Activated naive CD4-positive, alpha-beta T cell treated with anti-CD3 and anti-CD28 coated beads, Interleukin-2, amount 50 U/mL, for 72 hours (primary cell): ENCODE measurements around the gene PIK3CD. TPM values are rescaled to one million over a fixed set of nuclear protein-coding genes. Genes with fewer than 3 reads are reported as not detected.
A peak's percentile ranks its signal among the peaks of the same experiment; 100 is the strongest.
"Not testable (repeated sequence)": the region's sequence is repeated elsewhere in the genome, so short reads cannot be mapped to it uniquely, and the experiment has no call there.

ENCODE experiments used
- ATAC-seq, 2 donors: fragments of 150-1000 bp; cut with Tn5 transposase; 2 replicates each; pipeline ENCODE4 v1.10.0; 2021; ENCODE audit warnings: mild to moderate bottlenecking in 2 of 2, moderate library complexity in 2 of 2
- DNase-seq, 2 donors: peaks; one replicate each; pipeline ENCODE4 v3.0.0; 2021 to 2022; ENCODE audit warnings: low spot score in 2 of 2
- H3K27ac Mint-ChIP-seq, 2 donors: one replicate each; pipeline ENCODE4 v1.8.0; 2022; ENCODE audit warnings: mild to moderate bottlenecking in 2 of 2, mixed read lengths in 2 of 2
- H3K36me3 Mint-ChIP-seq, 2 donors: one replicate each; pipeline ENCODE4 v1.8.0; 2022; ENCODE audit warnings: mixed read lengths in 2 of 2
- H3K9me3 Mint-ChIP-seq, 2 donors: one replicate each; pipeline ENCODE4 v1.8.0; 2022; ENCODE audit warnings: mixed read lengths in 2 of 2
- total RNA-seq, 2 donors: library from RNA; stranded (reverse); gene quantifications; one replicate each; pipeline ENCODE4 v1.2.3, GENCODE V29; 2022

The PIK3CD gene
- total RNA-seq, 2 donors from 2014 or later = 118 to 138 TPM

DNA sequence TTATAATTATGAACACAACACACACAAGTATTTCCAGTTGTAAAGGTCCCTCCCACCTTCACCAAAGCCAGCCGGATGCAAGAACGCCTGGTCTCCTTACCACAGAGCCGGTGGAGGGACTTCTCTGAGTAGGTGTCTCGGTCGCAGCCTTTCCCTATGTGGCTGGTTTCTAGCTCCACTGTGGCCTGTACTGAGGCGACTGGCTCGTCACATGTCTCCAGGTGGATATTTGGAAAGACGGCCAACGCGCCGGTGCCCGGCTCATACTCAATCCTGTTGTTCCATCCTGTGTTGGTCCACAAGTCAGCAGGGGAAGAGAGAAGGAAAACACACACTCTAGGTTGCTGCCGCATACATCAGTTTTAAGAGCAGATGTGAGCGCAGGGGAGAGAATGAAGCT, 97.8 kb downstream of the PIK3CD start:
- H3K36me3 Mint-ChIP-seq = peaks cover 0 to 5% of the 10 kb centered on the region in 2 donors
- no peaks in the 10 kb centered on the region for H3K9me3 Mint-ChIP-seq
- DNase-seq (no peak), ATAC-seq (no peak)
- H3K27ac Mint-ChIP-seq = peak overlapping the region in 1 of 2 donors; percentile 55

DNA sequence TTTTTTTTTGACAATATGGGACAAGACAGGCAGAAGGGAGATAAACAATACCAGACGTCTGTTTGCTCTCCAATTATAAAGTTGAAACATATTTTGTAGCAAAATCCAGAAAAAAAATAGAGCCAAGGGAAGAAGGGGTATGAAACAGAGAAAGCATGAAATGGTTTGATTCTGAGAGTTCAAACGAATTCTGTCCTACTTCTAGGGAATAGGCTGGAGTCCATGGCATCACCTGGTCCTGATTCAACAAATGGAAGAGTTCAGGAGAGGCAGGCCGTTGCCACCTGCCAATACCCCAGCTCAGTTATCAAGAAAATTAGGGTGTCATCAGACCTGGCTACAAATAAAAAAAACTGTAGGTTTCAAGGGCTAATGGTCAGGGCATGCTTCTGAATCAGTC, 100.4 kb downstream of the PIK3CD start:
- H3K9me3 Mint-ChIP-seq = no peaks in the 10 kb centered on the region
- H3K36me3 Mint-ChIP-seq = peaks cover 0 to 5% of the 10 kb centered on the region in 2 donors
- DNase-seq (no peak), ATAC-seq (no peak)
- peak overlapping the region in 1 of 2 donors; percentile 7 for H3K27ac Mint-ChIP-seq

DNA sequence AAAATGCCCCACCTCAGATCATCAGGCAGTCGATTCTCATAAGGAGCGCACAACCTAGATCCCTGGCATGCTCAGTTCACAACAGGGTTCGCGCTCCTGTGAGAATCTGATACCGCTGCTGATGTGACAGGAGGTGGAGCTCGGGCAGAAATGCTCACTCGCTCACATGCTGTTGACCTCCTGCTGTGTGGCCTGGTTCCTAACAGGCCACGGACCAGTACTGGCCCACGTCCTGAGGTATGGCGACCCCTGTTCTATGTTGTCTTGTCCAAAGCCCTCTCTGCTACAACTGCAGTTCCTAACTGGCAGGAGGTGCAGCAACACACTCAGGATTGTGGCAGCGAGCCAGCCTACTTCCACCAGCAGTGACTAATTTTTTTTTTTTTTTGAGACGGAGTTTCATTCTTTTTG, 101.6 kb downstream of the PIK3CD start:
- Mint-ChIP-seq H3K36me3 (peaks cover 0 to 5% of the 10 kb centered on the region in 2 donors), H3K9me3 (no peaks in the 10 kb centered on the region), H3K27ac (no peak overlapping the region)
- ATAC-seq = no peak
- DNase-seq = no peak

DNA sequence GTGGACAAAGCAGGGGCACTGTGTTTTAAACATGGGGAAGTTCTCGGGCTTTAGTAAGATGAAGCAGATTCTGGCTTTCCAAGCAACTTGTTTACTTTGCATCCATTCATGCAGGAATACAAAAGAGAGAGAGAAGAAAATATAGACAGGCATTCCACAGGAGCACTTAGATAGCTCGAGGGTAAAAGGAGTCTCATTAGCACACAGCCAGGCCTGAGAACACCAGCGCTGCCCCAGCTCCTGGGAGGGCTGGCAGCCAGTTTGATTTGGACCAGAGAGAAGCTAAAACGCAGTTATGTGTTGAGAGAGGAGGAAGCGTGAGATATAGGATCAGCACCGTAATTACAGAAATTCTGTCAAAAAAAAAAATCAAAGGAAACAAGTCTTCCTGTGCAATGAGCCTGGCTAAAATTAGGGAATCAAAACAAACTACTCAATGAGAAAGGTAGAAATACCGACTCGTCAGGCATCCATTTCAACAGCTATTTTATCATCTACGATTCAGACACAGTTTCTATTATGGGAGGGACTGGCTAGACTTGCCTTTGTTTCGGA, 104.0 kb downstream of the PIK3CD start:
- no peak for ATAC-seq
- no peak for DNase-seq
- Mint-ChIP-seq H3K27ac (peak overlapping the region in 1 of 2 donors; percentile 72), H3K9me3 (no peaks in the 10 kb centered on the region), H3K36me3 (peaks cover 0 to 5% of the 10 kb centered on the region in 2 donors)

DNA sequence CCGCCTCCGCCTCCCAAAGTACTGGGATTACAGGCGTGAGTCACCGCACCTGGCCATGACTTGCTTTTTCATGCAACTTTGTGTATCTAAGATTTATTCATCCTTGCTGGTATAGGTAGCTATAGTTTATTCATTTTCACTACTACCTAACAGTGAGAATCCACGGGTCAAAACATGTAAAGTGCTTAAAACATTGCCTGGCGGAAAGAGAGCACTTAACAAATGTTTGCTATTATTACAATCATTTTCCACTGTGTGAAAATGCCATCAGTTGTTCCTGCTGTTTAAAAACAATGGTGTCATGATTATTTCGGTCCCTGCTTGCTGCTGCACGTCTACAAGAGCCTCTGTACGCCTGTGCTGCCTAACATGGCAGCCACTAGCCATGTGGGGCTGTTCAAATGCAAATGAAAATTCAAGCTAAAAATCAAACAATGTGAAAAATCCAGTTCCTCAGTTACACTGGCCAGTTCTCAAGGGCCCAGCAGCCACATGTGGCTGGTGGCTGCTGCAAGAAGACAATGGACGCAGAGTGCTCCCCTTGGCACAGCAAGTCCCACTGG, 107.1 kb downstream of the PIK3CD start:
- Mint-ChIP-seq H3K9me3 (no peaks in the 10 kb centered on the region), H3K36me3 (no peaks in the 10 kb centered on the region), H3K27ac (peak overlapping the region in 1 of 2 donors; percentile 32)
- DNase-seq (no peak), ATAC-seq (no peak)

DNA sequence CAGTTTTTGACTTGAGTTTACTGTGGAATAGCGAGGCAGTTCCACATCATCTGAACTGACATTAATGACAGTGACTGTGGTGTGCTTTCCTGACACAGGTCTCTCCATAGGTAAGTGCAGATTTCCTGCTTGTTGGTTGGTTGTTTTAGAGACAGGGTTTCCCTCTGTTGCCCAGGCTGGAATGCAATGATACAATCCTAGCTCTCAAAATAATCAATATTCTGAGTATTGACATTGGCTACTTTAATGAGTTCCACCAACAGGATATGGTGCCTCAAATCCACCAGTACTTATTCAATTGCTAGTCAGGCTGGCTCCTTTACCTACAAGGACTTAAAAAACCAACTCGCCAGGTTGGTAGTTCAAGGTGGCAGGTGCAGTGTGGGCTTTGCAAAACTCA, 108.4 kb downstream of the PIK3CD start:
- H3K9me3 Mint-ChIP-seq = no peaks in the 10 kb centered on the region
- H3K27ac Mint-ChIP-seq = no peak overlapping the region
- DNase-seq (no peak), ATAC-seq (no peak)
- H3K36me3 Mint-ChIP-seq = no peaks in the 10 kb centered on the region

DNA sequence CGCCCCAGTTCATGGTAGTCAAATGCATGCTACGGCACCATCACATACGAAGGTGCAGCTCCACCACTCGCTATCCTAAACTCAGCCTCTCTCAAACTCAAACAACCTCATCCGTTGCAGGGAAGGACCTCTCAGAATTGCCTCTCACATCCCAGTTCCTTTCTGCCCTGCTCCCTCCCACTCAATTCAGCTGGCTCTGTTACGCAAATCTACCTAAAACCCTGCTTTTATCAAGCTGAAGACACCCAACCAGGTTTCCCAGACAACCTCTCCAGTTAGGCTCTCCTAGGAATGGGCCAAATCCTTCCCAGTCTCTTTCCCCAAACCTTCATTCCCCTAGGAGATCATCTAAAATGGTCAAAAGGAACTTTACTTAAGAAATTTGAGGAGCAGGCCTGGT, 109.3 kb downstream of the PIK3CD start:
- Mint-ChIP-seq H3K9me3 (no peaks in the 10 kb centered on the region), H3K27ac (no peak overlapping the region), H3K36me3 (no peaks in the 10 kb centered on the region)
- DNase-seq (no peak), ATAC-seq (no peak)

DNA sequence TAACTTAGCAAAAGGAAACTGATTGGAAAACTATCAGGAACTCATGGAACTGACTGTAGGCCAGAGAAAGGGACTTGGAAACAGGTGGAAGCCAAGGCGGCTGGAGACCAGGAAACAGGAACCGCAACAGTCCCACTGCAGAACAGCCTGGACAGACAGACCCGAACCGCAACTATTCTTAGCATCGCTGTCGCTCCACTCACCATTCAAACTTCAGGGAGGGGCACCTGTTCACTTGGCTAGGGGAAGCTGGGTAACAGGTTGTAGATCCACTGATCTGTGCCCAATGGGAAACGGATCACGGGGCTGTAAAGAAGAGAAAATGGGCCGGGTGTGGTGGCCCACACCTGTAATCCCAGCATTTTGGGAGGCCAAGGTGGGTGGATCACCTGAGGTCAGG, 110.3 kb downstream of the PIK3CD start:
- no peaks in the 10 kb centered on the region for H3K9me3 Mint-ChIP-seq
- no peak overlapping the region for H3K27ac Mint-ChIP-seq
- no peak for ATAC-seq
- no peak for DNase-seq
- no peaks in the 10 kb centered on the region for H3K36me3 Mint-ChIP-seq

DNA sequence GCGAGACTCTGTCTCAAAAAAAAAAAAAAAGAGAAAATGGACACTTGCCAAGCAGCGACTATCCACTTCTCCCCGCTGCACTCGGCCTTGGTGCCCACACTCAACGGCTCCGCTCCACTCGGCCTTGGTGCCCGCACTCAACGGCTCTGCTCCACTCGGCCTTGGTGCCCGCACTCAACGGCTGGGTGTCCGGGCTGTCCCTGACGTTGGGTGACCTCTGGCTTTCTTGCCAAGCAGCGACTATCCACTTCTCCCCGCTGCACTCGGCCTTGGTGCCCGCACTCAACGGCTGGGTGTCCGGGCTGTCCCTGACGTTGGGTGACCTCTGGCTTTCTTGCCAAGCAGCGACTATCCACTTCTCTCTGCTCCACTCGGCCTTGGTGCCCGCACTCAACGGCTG, 110.9 kb downstream of the PIK3CD start:
- not testable (repeated sequence) for H3K9me3 Mint-ChIP-seq, ATAC-seq, H3K36me3 Mint-ChIP-seq, DNase-seq, H3K27ac Mint-ChIP-seq

DNA sequence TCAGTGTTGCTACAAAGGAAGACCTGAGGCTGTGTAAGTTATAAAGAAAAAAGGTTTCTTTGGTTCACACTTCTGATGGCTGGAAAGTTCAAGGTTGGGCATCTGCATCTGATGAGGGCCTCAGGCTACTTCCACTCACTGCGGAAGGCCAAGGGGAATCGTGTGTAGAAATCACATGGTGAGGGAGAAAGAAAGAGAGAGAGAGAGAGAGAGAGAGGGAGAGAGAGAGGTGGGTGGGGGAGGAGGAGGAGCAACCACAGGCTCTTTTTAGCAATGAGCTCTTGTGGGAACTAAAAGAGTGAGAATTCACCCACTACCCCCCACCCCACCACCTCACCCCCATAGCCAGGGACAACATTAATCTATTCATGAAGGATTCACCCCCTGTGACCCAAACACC, 112.4 kb downstream of the PIK3CD start:
- no peaks in the 10 kb centered on the region for H3K9me3 Mint-ChIP-seq

DNA sequence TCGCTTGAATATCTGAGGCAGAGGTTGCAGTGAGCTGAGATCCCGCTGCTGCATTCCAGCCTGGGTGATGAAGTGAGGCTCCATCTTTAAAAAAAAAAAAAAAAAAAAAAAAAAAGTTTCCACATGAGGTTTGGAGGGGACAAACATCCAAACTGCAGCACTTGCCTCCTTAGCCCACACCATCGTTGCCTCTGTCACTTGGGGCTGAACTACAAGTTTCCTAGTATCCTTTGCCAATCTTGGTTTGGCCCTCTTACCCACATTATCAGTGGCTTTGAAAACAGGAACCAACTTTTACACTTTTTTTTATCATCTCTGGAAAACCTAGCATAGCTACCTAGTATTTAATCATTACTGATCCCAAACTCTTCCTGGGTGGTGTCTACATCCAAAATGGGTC, 113.0 kb downstream of the PIK3CD start:
- DNase-seq (no peak), ATAC-seq (no peak)
- Mint-ChIP-seq H3K9me3 (no peaks in the 10 kb centered on the region), H3K27ac (peak overlapping the region in 1 of 2 donors; percentile 5), H3K36me3 (no peaks in the 10 kb centered on the region)

More for the DNA sequence above, 112.4 kb downstream of the PIK3CD start:
- Mint-ChIP-seq H3K36me3 (no peaks in the 10 kb centered on the region), H3K27ac (no peak overlapping the region)
- DNase-seq = no peak
- ATAC-seq = no peak

DNA sequence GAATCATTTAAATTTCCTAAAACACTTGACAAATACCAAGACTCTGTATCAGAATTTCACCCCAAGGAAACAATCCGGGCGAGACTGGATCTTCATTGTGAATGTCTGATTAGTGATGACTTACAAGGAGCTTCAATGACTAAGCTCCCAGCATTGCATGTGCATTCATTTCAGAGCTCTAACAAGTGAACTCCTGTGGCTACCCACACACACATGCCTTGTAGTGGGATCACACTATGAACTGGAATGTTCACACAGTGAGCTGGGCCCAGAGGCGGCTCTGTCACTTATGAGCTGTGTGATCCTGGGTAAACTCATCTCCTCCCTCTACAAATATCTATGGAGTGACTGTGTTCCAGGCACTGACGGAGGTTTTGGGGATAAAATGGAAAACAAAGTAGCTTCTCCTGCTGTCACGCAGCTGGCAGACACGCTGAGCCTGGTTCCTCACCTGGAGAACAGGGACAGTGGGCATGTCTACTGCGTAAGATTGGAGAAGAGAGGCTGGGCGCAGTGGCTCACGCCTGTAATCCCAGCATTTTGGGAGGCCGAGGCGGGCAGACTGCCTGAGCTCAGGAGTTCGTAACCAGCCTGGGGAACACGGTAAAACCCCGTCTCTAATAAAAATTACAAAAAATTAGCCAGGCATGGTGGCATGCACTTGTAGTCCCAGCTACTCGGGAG, 115.4 kb downstream of the PIK3CD start:
- ATAC-seq = peak in 1 of 2 donors; percentile 26
- Mint-ChIP-seq H3K9me3 (no peaks in the 10 kb centered on the region), H3K27ac (no peak overlapping the region), H3K36me3 (no peaks in the 10 kb centered on the region)
- DNase-seq = no peak

DNA sequence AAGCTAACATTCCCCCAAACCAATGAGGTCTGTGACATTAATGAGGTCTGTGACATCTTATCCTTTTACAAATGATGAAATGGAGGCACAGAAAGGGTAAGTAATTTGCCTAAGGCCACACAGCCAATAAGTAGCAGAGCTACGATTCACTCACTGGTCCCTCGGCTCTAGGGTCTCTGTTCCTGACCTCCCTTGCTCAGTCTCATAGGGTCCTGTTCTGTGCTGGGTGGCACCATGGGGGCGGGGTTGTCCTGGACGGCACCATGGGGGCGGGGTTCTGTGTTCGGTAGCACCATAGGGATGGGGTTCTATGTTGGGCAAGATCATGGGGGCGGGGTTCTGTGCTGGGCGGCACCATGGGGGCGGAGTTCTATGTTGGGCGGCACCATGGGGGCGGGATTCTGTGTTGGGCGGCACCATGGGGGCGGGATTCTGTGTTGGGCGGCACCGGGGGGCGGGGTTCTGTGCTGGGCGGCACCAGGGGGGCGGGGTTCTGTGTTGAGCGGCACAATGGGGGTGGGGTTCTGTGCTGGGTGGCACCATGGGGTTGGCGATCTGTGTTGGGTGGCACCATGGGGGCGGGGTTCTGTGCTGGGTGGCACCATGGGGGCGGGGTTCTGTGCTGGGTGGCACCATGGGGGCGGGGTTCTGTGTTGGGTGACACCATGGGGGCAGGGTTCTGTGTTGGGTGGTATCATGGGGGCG, 116.6 kb downstream of the PIK3CD start:
- H3K27ac Mint-ChIP-seq = no peak overlapping the region
- DNase-seq (no peak), ATAC-seq (peak; percentile 16 to 20)

DNA sequence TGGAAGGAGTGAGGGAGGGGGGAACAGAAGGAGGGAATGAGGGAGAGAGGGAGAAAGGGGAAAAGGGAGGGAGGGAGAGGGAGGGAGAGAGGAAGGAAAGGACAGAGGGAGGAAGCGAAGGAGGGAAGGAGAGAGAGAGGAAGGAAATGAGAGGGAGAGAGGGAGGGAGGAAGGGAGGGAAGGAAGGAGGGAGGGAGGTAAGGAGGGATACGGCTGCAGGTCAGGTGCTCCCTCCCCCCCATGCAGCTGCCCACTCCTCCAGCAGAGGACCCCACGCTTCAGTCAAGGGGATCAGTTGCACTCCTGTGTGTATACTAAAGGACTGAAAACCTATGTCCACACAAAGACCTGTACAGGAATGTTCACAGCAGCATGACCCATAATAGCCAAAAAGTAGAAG, 117.5 kb downstream of the PIK3CD start:
- ATAC-seq (no peak), DNase-seq (no peak)
- Mint-ChIP-seq H3K9me3 (no peaks in the 10 kb centered on the region), H3K36me3 (peaks cover 0 to 5% of the 10 kb centered on the region in 2 donors), H3K27ac (no peak overlapping the region)

More for the DNA sequence above, 116.6 kb downstream of the PIK3CD start:
- Mint-ChIP-seq H3K9me3 (no peaks in the 10 kb centered on the region), H3K36me3 (peaks cover 0 to under 1% of the 10 kb centered on the region in 2 donors)

DNA sequence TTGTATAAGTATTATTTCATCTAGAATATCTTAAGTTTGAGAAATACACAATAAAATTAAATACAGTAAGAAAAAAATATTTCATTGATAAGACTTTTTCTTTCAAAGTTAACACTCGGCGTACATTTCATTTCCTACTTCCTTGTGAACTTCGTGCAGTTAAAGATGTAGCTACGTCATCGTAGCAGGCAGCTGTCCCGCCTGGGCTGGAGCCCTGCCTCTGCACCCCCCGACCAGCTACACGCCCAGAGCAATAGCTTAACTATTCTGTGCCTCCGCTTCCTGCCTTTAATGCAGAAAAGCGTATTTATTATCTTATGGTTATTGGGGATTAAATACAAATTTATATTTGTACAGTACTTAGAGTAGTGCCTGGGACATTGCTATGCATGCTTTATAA, 118.8 kb downstream of the PIK3CD start:
- Mint-ChIP-seq H3K36me3 (peaks cover 0 to 5% of the 10 kb centered on the region in 2 donors), H3K9me3 (no peaks in the 10 kb centered on the region), H3K27ac (no peak overlapping the region)
- DNase-seq = no peak
- ATAC-seq = no peak

DNA sequence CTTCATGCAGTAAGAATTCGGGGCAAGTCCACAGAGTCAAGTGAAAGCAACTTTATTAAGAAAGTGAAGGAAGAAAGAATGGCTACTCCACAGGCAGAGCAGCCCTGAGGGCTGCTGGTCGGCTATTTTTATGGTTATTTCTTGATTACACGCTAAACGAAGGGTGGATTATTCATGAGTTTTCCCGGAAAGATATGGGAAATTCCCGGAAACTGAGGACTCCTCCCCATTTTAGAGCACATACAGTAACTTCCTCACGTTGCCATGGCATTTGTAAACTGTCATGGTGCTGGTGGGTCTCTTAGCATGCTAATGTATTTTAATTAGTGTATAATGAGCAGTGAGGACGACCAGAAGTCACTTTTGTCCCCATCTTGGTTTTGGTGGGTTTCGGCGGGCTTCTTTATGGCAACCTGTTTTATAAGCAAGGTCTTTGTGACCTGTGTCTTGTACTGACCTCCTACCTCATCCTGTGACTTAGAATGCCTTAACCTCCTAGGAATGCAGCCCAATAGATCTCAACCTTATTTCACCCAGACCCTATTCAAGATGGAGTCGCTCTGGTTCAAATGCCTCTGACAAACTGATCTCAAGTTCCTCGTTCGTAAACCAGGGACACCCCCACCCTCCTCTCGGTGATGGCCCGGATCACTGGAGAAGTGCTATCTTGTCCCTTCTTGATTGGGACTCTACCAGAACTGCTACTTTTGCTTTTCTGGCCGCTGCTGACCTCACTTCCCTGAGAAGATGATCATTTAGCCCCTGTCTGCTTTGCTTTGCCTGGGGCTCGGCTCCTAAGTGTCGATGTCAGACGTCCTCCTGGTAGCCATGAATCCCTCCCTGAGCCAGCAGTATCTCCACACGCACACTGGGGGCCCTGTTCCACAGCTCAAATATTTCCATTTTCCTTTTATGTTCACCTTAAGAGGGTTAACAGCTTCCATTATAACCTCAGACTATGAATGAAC, 123.5 kb downstream of the PIK3CD start:
- ATAC-seq (no peak), DNase-seq (no peak)
- Mint-ChIP-seq H3K9me3 (no peaks in the 10 kb centered on the region), H3K36me3 (peaks cover 0 to 5% of the 10 kb centered on the region in 2 donors), H3K27ac (peak overlapping the region in 1 of 2 donors; percentile 55)
